Esophagus squamous epithelium (tissue), 5 donors: ENCODE results near the gene RAB5B. TPM values are rescaled to one million over a fixed set of nuclear protein-coding genes. Genes with fewer than 3 reads are reported as not detected.
A peak's percentile ranks its signal among the peaks of the same experiment; 100 is the strongest.

ENCODE experiments used
- DNase-seq: peaks from one replicate; lab custom pipeline; 2025; lab: John Stamatoyannopoulos, UW
- H3K27ac ChIP-seq, 4 donors: fragments of 200-600 bp; sonication (generic); one replicate each; pipeline ENCODE4 v1.5.1; 2016 to 2019; ENCODE audit warnings: mild to moderate bottlenecking in 1 of 4
- H3K27me3 ChIP-seq, 4 donors: fragments of 200-600 bp; sonication (generic); 1 replicate in 3 of 4; 2 replicates in 1 of 4; pipeline versions ENCODE4 v1.5.1 to v1.6.0; 2017 to 2021; ENCODE audit warnings: antibody characterized with exemption in 1 of 4
- H3K36me3 ChIP-seq, 3 donors: fragments of 200-600 bp; sonication (generic); one replicate each; pipeline ENCODE4 v1.5.1; 2016 to 2019
- H3K4me1 ChIP-seq, 3 donors: fragments of 200-600 bp; sonication (generic); one replicate each; pipeline ENCODE4 v1.5.1; 2017 to 2019
- H3K4me3 ChIP-seq, 4 donors: fragments of 200-600 bp; sonication (generic); 1 replicate in 3 of 4; 2 replicates in 1 of 4; pipeline ENCODE4 v1.5.1; 2016 to 2019; ENCODE audit warnings: mild to moderate bottlenecking in 2 of 4, moderate library complexity in 1 of 4
- H3K9me3 ChIP-seq, 3 donors: fragments of 200-600 bp; sonication (generic); one replicate each; pipeline ENCODE4 v1.5.1; 2016 to 2019
- POLR2A ChIP-seq, 4 donors: fragments of 450-650 bp; IDR thresholded peaks; one replicate each; pipeline ENCODE4 v1.6.1; 2017; ENCODE audit warnings: antibody characterized with exemption in 4 of 4, mild to moderate bottlenecking in 4 of 4, moderate library complexity in 3 of 4
- WGBS, 2 donors: methylation state at CpG; one replicate each; pipeline ENCODE4 v1.1.5; 2018; 5-methylcytosine and 5-hydroxymethylcytosine counted together
- intact Hi-C: fragments of 100-400 bp; cut with DNase I; formaldehyde crosslinking; loops from one replicate; pipeline ENCODE4 v1.15.0; 2022
- total RNA-seq, 4 donors: library from RNA; depleted of rRNA; stranded (reverse); fragments of >200 nt; gene quantifications; one replicate each; pipeline ENCODE4 v1.1.0, GENCODE V29; 2016
- TF ChIP-seq, protein P1 (sequence below), 6 experiments: fragments of 450-650 bp in 4 of 6; fragments of 200-600 bp in 2 of 6; sonication (generic) in 2 of 6; IDR thresholded peaks; one replicate each; pipeline ENCODE4 v1.5.1; 2016 to 2019; ENCODE audit warnings: antibody characterized with exemption in 6 of 6, mild to moderate bottlenecking in 4 of 6, moderate library complexity in 4 of 6
- donor health status: DM: yes; HTN: yes; CAD: no.

RAB5B gene
- total RNA-seq, 4 donors from 2014 or later: 78.2 to 94.2 (median 86.4) TPM

DNA sequence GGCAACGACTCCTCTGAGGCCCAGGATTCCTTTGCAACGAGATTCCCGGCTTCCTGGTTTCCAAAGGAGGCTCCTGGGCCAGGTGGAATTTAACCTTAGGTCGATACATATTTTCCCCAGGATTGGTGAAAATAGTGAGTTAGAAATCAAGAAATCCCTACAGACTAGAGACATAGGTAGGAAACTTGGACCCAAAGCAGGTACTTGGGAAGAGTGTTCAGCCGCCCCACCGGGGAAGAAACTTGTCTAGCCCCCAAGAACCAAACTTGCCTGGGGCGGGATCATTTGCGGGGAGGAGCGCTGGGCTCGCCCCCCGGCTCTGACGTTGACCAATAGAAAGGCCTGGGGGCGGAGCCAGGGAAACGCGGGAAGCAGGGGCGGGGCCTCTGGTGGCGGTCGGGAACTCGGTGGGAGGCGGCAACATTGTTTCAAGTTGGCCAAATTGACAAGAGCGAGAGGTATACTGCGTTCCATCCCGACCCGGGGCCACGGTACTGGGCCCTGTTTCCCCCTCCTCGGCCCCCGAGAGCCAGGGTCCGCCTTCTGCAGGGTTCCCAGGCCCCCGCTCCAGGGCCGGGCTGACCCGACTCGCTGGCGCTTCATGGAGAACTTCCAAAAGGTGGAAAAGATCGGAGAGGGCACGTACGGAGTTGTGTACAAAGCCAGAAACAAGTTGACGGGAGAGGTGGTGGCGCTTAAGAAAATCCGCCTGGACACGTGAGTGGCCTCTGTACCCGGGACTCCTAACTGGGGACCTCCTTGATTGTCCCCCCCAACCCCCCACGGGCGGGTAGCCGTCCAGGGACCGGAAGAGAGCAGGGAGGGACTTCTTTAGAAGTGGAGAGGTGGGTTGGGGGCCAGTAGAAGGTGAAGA lies 7.2 kb upstream of the RAB5B start, which contains the start of gene CDK2:
Gene CDK2 (plus strand): TSS at position 423 of the 874 bp plus-strand sequence. CDS start 179 bp downstream, at position 602.
- 0% methylated on average over 23 to 33 of the region's 45 CpGs for whole genome bisulfite sequencing, 2 donors
- TF ChIP-seq, protein P1, sequence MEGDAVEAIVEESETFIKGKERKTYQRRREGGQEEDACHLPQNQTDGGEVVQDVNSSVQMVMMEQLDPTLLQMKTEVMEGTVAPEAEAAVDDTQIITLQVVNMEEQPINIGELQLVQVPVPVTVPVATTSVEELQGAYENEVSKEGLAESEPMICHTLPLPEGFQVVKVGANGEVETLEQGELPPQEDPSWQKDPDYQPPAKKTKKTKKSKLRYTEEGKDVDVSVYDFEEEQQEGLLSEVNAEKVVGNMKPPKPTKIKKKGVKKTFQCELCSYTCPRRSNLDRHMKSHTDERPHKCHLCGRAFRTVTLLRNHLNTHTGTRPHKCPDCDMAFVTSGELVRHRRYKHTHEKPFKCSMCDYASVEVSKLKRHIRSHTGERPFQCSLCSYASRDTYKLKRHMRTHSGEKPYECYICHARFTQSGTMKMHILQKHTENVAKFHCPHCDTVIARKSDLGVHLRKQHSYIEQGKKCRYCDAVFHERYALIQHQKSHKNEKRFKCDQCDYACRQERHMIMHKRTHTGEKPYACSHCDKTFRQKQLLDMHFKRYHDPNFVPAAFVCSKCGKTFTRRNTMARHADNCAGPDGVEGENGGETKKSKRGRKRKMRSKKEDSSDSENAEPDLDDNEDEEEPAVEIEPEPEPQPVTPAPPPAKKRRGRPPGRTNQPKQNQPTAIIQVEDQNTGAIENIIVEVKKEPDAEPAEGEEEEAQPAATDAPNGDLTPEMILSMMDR (IDR thresholded peaks at IDR 0.05): no peak
- peak in 3 of 4 donors; percentile 51 to 83 (median 80) for TF ChIP-seq POLR2A (IDR thresholded peaks at IDR 0.05)
- no peaks in the 10 kb centered on the region for H3K27me3 ChIP-seq
- H3K4me3 ChIP-seq: peak within 1 kb of the TSS; percentile 68 to 90 (median 82)
- DNase-seq: peak; percentile 40
- H3K36me3 ChIP-seq: peaks cover 0 to 25% (median 0%) of the 10 kb centered on the region in 3 donors
- no peaks in the 10 kb centered on the region for H3K9me3 ChIP-seq
- peak within 1 kb of the TSS; percentile 88 to 93 (median 91) for H3K27ac ChIP-seq
- intact Hi-C loops: no loop called here
- H3K4me1 ChIP-seq: peaks cover 9 to 33% (median 12%) of the 10 kb centered on the region in 3 donors

DNA sequence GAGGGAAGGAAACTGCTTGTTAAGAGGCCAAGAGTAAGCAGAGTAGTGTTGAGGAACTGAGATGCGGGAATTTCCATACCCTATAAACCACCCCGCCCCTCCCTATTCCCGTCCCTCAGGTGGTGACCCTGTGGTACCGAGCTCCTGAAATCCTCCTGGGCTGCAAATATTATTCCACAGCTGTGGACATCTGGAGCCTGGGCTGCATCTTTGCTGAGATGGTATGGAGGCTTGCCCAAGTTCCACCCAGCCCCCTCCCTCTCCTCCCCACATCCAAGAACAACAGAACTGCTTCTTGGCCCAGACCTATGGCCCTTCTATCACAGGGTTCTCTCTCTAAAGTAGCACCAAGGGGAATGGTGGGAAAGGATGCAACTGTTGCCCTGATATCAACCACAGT lies 4.5 kb upstream of the RAB5B start:
- no peaks in the 10 kb centered on the region for H3K9me3 ChIP-seq
- no peak overlapping the region for H3K27ac ChIP-seq
- no peak overlapping the region for H3K4me3 ChIP-seq
- peaks cover 0 to 26% (median 0%) of the 10 kb centered on the region in 3 donors for H3K36me3 ChIP-seq
- no peak for DNase-seq
- WGBS, 2 donors: 88 to 94% methylated on average over 4 of the region's 4 CpGs
- TF ChIP-seq, protein P1 (IDR thresholded peaks at IDR 0.05): no peak
- TF ChIP-seq POLR2A (IDR thresholded peaks at IDR 0.05): no peak
- H3K27me3 ChIP-seq: no peaks in the 10 kb centered on the region
- peaks cover 9 to 46% (median 23%) of the 10 kb centered on the region in 3 donors for H3K4me1 ChIP-seq
- intact Hi-C loops: no loop called here

DNA sequence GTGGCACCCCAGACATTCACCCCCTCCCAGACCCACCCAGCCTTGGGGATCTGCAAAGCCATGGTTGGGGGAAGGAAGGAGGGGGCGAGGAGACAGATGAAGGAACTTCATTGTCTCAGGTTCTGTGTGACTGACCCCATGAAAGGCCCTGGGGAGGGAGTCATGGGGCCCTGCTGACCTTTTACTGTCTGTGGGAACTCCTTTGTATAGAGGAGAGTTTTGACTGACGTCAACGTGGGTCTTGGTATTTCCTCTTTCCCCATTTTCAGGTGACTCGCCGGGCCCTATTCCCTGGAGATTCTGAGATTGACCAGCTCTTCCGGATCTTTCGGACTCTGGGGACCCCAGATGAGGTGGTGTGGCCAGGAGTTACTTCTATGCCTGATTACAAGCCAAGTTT lies 3.1 kb upstream of the RAB5B start:
- intact Hi-C loops: no loop called here

DNA sequence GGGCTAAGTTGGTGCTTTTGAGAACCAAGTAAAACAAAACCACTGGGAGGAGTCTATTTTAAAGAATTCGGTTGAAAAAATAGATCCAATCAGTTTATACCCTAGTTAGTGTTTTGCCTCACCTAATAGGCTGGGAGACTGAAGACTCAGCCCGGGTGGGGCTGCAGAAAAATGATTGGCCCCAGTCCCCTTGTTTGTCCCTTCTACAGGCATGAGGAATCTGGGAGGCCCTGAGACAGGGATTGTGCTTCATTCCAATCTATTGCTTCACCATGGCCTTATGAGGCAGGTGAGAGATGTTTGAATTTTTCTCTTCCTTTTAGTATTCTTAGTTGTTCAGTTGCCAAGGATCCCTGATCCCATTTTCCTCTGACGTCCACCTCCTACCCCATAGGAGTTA lies 1.8 kb upstream of the RAB5B start:
- H3K36me3 ChIP-seq: peaks cover 0 to 40% (median 0%) of the 10 kb centered on the region in 3 donors
- peak overlapping the region; percentile 62 to 97 (median 92) for H3K27ac ChIP-seq
- H3K4me1 ChIP-seq: peaks cover 16 to 59% (median 41%) of the 10 kb centered on the region in 3 donors
- H3K9me3 ChIP-seq: no peaks in the 10 kb centered on the region
- no peak overlapping the region for H3K4me3 ChIP-seq
- TF ChIP-seq POLR2A (IDR thresholded peaks at IDR 0.05): no peak
- TF ChIP-seq, protein P1 (IDR thresholded peaks at IDR 0.05): no peak
- intact Hi-C loops: no loop called here
- no peak for DNase-seq
- WGBS, 2 donors: 37 to 56% methylated on average over 3 of the region's 3 CpGs
- H3K27me3 ChIP-seq: no peaks in the 10 kb centered on the region

More for the DNA sequence above, 3.1 kb upstream of the RAB5B start:
- Histone ChIP-seq H3K4me3 (no peak overlapping the region), H3K36me3 (peaks cover 0 to 28% (median 0%) of the 10 kb centered on the region in 3 donors), H3K27me3 (no peaks in the 10 kb centered on the region), H3K27ac (peak overlapping the region in 2 of 4 donors; percentile 62 to 94), H3K4me1 (peaks cover 18 to 55% (median 33%) of the 10 kb centered on the region in 3 donors), H3K9me3 (no peaks in the 10 kb centered on the region)
- TF ChIP-seq POLR2A (IDR thresholded peaks at IDR 0.05): no peak
- TF ChIP-seq, protein P1 (IDR thresholded peaks at IDR 0.05): no peak
- 78 to 85% methylated on average over 4 to 6 of the region's 7 CpGs for WGBS, 2 donors
- DNase-seq: no peak

DNA sequence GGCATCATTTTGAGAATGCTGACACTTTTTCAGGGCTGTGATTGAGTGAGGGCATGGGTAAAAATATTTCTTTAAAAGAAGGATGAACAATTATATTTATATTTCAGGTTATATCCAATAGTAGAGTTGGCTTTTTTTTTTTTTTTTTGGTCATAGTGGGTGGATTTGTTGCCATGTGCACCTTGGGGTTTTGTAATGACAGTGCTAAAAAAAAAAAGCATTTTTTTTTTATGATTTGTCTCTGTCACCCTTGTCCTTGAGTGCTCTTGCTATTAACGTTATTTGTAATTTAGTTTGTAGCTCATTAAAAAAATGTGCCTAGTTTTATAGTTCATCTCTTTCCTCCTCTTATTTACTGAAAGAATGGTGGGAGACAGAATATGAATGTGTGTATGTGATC lies 1.4 kb upstream of the RAB5B start:
- Histone ChIP-seq H3K27me3 (no peaks in the 10 kb centered on the region), H3K36me3 (peaks cover 0 to 44% (median 0%) of the 10 kb centered on the region in 3 donors), H3K27ac (peak overlapping the region; percentile 91 to 97 (median 96)), H3K4me1 (peaks cover 12 to 59% (median 40%) of the 10 kb centered on the region in 3 donors), H3K9me3 (no peaks in the 10 kb centered on the region), H3K4me3 (peak overlapping the region; percentile 44 to 75 (median 60))
- 24 to 27% methylated on average over 1 of the region's 1 CpG for WGBS, 2 donors
- no peak for DNase-seq
- TF ChIP-seq POLR2A (IDR thresholded peaks at IDR 0.05): no peak
- TF ChIP-seq, protein P1 (IDR thresholded peaks at IDR 0.05): no peak
- intact Hi-C loops: no loop called here
